ELF-1 (cell line): ENCODE results near the gene IGF2BP1.

Experiments used
- DNase-seq: peaks from one replicate; pipeline ENCODE4 v3.0.0-alpha.2; 2016; ENCODE audit warnings: low read depth, low spot score

The IGF2BP1 gene

GRCh38 chr17:48997103-48997826 is at the start of gene IGF2BP1:
Gene IGF2BP1, plus strand, starts transcription at chr17:48997385. Its CDS starts 361 bp downstream, at chr17:48997746.
- peak; percentile 90 for DNase-seq

- no peak for DNase-seq
These were observed 45.6 kb upstream of the IGF2BP1 start for GRCh38 chr17:48951572-48951971.

- DNase-seq, result no peak
These were observed 44.3 kb upstream of the IGF2BP1 start for GRCh38 chr17:48952904-48953303.

- peak; percentile 61 for DNase-seq
These were observed 42.9 kb upstream of the IGF2BP1 start for GRCh38 chr17:48954300-48954755.

GRCh38 chr17:48960834-48961515 is 36.2 kb upstream of the IGF2BP1 start:
- DNase-seq, result peak; percentile 29

- peak; percentile 92 for DNase-seq
These were observed 35.5 kb upstream of the IGF2BP1 start for GRCh38 chr17:48961516-48962233.

GRCh38 chr17:48970224-48970623 is 27.0 kb upstream of the IGF2BP1 start:
- peak; percentile 24 for DNase-seq

GRCh38 chr17:48970865-48971687 is 26.1 kb upstream of the IGF2BP1 start:
- DNase-seq, result peak; percentile 86

GRCh38 chr17:48972749-48973097 is 24.5 kb upstream of the IGF2BP1 start:
- no peak for DNase-seq

- no peak for DNase-seq
These were observed 23.4 kb upstream of the IGF2BP1 start for GRCh38 chr17:48973806-48974205.

- no peak for DNase-seq
These were observed 15.2 kb upstream of the IGF2BP1 start for GRCh38 chr17:48981927-48982539.

- no peak for DNase-seq
These were observed 11.5 kb upstream of the IGF2BP1 start for GRCh38 chr17:48985436-48986245.

GRCh38 chr17:48989100-48989499 is 8.1 kb upstream of the IGF2BP1 start:
- DNase-seq, result no peak

GRCh38 chr17:48990882-48991357 is 6.3 kb upstream of the IGF2BP1 start:
- DNase-seq, result no peak

- DNase-seq, result no peak
These were observed 4.7 kb upstream of the IGF2BP1 start for GRCh38 chr17:48992444-48992843.

- no peak for DNase-seq
These were observed 3.9 kb upstream of the IGF2BP1 start for GRCh38 chr17:48993305-48993704.

- no peak for DNase-seq
These were observed 3.2 kb upstream of the IGF2BP1 start for GRCh38 chr17:48993951-48994350.

- DNase-seq, result peak; percentile 51
These were observed 2.5 kb upstream of the IGF2BP1 start for GRCh38 chr17:48994549-48995303.

GRCh38 chr17:48995304-48995973 is 1.7 kb upstream of the IGF2BP1 start:
- peak; percentile 90 for DNase-seq
